ENCODE data around the gene USP47.

The USP47 gene

DNA sequence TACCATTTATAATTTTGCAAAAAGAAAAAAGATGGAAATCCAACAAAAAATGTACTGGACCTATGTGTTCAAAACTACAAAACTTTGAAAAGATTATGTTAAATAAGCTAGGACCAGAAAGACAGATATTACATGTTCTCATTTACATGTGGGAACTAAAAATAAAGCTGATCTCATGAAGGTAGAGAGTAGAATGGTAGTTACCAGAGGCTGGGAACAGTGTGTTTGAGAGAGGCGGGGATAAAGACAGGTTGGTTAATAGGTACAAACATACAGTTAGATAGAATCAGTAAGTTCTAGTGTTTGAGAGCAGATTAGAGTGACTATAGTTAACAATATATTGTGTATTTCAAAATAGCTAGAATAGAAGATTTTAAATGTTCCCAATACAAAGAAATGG is 71.6 kb downstream of the USP47 start:
- Histone ChIP-seq H3K27ac (ENCODE audit: extremely low read depth, low read depth, low read length) (no peak overlapping the region), H3K4me1 (ENCODE audit: control insufficient read depth, insufficient read depth, low read length) (no peaks in the 10 kb centered on the region), H3K4me3 (ENCODE audit: low read depth, low read length) (no peak overlapping the region), H3K36me3 (ENCODE audit: control insufficient read depth in 2 of 2, insufficient read depth in 1 of 2, low read length in 2 of 2) (peaks cover 0 to 19% of the 10 kb centered on the region in 2 experiments; a peak in 1 of 3 replicates), H3K9me3 (ENCODE audit: control insufficient read depth, insufficient read depth, low read depth, low read length) (no peaks in the 10 kb centered on the region)
- TF ChIP-seq ZNF701 (tag by site-specific recombination; IDR thresholded peaks at IDR 0.05), result no peak
- no peak for TF ChIP-seq ZNF791 (tag by site-specific recombination; IDR thresholded peaks at IDR 0.05)
- TF ChIP-seq ZFHX2 (tag by site-specific recombination; conservative IDR thresholded peaks at IDR 0.05), result no peak
- TF ChIP-seq ZNF146 (tag by site-specific recombination; IDR thresholded peaks at IDR 0.05), result no peak
- TF ChIP-seq ZNF544 (tag by site-specific recombination; IDR thresholded peaks at IDR 0.05), result no peak
- TF ChIP-seq ZNF175 (tag by site-specific recombination; IDR thresholded peaks at IDR 0.05), result no peak
- TF ChIP-seq ZNF24 (tag by site-specific recombination; IDR thresholded peaks at IDR 0.05), result no peak
- TF ChIP-seq, protein P1, sequence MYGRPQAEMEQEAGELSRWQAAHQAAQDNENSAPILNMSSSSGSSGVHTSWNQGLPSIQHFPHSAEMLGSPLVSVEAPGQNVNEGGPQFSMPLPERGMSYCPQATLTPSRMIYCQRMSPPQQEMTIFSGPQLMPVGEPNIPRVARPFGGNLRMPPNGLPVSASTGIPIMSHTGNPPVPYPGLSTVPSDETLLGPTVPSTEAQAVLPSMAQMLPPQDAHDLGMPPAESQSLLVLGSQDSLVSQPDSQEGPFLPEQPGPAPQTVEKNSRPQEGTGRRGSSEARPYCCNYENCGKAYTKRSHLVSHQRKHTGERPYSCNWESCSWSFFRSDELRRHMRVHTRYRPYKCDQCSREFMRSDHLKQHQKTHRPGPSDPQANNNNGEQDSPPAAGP (tag by site-specific recombination; IDR thresholded peaks at IDR 0.05), result no peak
- POLR2A ChIA-PET, result no interaction called here
- CTCF ChIA-PET, result interaction anchor here (0.5 to 1.1 kb wide), 3 partner anchors 14 to 131 kb away, joined by 3 to 5 read pairs (median 4); no protein-coding TSS in a partner anchor

DNA sequence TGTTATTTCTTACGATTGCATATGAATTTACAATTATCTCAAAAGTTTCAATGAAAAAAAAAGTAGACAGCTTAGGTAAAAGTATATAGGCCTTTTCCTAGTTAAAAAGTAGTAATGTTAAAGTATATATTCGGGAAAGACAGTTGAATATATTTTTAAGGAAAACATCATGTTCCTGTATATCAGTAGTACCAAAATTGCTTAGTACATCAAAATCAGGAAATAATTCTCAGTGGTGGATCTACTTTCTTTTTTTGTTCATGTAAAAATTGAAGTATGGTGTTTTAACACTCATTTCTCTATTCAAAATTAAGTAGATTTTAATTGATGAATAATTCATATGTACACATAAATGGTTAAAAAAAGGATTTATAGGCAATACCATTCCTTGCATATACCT is 73.9 kb downstream of the USP47 start:
- CTCF ChIA-PET, result interaction anchor here (0.7 kb wide), 1 partner anchor 47 kb away, joined by 3 read pairs; no protein-coding TSS in a partner anchor
- Histone ChIP-seq H3K27ac (ENCODE audit: extremely low read depth, low read depth, low read length) (no peak overlapping the region), H3K36me3 (ENCODE audit: control insufficient read depth in 2 of 2, insufficient read depth in 1 of 2, low read length in 2 of 2) (peaks cover 0 to 15% of the 10 kb centered on the region in 2 experiments; a peak in 2 of 3 replicates), H3K9me3 (ENCODE audit: control insufficient read depth, insufficient read depth, low read depth, low read length) (no peaks in the 10 kb centered on the region), H3K4me3 (ENCODE audit: low read depth, low read length) (no peak overlapping the region), H3K4me1 (ENCODE audit: control insufficient read depth, insufficient read depth, low read length) (no peaks in the 10 kb centered on the region)
- POLR2A ChIA-PET, result no interaction called here
- TF ChIP-seq, protein P2, sequence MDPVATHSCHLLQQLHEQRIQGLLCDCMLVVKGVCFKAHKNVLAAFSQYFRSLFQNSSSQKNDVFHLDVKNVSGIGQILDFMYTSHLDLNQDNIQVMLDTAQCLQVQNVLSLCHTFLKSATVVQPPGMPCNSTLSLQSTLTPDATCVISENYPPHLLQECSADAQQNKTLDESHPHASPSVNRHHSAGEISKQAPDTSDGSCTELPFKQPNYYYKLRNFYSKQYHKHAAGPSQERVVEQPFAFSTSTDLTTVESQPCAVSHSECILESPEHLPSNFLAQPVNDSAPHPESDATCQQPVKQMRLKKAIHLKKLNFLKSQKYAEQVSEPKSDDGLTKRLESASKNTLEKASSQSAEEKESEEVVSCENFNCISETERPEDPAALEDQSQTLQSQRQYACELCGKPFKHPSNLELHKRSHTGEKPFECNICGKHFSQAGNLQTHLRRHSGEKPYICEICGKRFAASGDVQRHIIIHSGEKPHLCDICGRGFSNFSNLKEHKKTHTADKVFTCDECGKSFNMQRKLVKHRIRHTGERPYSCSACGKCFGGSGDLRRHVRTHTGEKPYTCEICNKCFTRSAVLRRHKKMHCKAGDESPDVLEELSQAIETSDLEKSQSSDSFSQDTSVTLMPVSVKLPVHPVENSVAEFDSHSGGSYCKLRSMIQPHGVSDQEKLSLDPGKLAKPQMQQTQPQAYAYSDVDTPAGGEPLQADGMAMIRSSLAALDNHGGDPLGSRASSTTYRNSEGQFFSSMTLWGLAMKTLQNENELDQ (tag by site-specific recombination; IDR thresholded peaks at IDR 0.05; ENCODE audit: low read depth), result no peak
- TF ChIP-seq, protein P3, sequence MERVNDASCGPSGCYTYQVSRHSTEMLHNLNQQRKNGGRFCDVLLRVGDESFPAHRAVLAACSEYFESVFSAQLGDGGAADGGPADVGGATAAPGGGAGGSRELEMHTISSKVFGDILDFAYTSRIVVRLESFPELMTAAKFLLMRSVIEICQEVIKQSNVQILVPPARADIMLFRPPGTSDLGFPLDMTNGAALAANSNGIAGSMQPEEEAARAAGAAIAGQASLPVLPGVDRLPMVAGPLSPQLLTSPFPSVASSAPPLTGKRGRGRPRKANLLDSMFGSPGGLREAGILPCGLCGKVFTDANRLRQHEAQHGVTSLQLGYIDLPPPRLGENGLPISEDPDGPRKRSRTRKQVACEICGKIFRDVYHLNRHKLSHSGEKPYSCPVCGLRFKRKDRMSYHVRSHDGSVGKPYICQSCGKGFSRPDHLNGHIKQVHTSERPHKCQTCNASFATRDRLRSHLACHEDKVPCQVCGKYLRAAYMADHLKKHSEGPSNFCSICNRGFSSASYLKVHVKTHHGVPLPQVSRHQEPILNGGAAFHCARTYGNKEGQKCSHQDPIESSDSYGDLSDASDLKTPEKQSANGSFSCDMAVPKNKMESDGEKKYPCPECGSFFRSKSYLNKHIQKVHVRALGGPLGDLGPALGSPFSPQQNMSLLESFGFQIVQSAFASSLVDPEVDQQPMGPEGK (tag by site-specific recombination; IDR thresholded peaks at IDR 0.05), result no peak
- TF ChIP-seq, protein P4, sequence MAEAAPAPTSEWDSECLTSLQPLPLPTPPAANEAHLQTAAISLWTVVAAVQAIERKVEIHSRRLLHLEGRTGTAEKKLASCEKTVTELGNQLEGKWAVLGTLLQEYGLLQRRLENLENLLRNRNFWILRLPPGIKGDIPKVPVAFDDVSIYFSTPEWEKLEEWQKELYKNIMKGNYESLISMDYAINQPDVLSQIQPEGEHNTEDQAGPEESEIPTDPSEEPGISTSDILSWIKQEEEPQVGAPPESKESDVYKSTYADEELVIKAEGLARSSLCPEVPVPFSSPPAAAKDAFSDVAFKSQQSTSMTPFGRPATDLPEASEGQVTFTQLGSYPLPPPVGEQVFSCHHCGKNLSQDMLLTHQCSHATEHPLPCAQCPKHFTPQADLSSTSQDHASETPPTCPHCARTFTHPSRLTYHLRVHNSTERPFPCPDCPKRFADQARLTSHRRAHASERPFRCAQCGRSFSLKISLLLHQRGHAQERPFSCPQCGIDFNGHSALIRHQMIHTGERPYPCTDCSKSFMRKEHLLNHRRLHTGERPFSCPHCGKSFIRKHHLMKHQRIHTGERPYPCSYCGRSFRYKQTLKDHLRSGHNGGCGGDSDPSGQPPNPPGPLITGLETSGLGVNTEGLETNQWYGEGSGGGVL (tag by site-specific recombination; IDR thresholded peaks at IDR 0.05), result no peak
- TF ChIP-seq ZNF37A (tag by site-specific recombination; IDR thresholded peaks at IDR 0.05), result no peak
- TF ChIP-seq, protein P5, sequence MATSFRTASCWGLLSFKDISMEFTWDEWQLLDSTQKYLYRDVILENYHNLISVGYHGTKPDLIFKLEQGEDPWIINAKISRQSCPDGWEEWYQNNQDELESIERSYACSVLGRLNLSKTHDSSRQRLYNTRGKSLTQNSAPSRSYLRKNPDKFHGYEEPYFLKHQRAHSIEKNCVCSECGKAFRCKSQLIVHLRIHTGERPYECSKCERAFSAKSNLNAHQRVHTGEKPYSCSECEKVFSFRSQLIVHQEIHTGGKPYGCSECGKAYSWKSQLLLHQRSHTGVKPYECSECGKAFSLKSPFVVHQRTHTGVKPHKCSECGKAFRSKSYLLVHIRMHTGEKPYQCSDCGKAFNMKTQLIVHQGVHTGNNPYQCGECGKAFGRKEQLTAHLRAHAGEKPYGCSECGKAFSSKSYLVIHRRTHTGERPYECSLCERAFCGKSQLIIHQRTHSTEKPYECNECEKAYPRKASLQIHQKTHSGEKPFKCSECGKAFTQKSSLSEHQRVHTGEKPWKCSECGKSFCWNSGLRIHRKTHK (tag by site-specific recombination; IDR thresholded peaks at IDR 0.05), result no peak
- TF ChIP-seq ZNF473 (tag by site-specific recombination; IDR thresholded peaks at IDR 0.05), result no peak
- TF ChIP-seq WT1 (tag by site-specific recombination; IDR thresholded peaks at IDR 0.05), result no peak
- TF ChIP-seq, protein P6, sequence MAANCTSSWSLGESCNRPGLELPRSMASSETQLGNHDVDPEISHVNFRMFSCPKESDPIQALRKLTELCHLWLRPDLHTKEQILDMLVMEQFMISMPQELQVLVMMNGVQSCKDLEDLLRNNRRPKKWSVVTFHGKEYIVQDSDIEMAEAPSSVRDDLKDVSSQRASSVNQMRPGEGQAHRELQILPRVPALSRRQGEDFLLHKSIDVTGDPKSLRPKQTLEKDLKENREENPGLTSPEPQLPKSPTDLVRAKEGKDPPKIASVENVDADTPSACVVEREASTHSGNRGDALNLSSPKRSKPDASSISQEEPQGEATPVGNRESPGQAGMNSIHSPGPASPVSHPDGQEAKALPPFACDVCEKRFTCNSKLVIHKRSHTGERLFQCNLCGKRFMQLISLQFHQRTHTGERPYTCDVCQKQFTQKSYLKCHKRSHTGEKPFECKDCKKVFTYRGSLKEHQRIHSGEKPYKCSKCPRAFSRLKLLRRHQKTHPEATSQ (tag by site-specific recombination; IDR thresholded peaks at IDR 0.05), result no peak
- no peak for TF ChIP-seq ZFHX2 (tag by site-specific recombination; conservative IDR thresholded peaks at IDR 0.05)
- TF ChIP-seq MEIS1 (CRISPR knock-in tag; IDR thresholded peaks at IDR 0.05; ENCODE audit: borderline replicate concordance), result no peak
- no peak for TF ChIP-seq FEZF1 (tag by site-specific recombination; IDR thresholded peaks at IDR 0.05)
- no peak for TF ChIP-seq ZNF777 (tag by site-specific recombination; IDR thresholded peaks at IDR 0.05; ENCODE audit: borderline replicate concordance)
- no peak for TF ChIP-seq ZNF561 (tag by site-specific recombination; IDR thresholded peaks at IDR 0.05; ENCODE audit: borderline replicate concordance)
- TF ChIP-seq ZNF624 (tag by site-specific recombination; IDR thresholded peaks at IDR 0.05), result no peak
- no peak for TF ChIP-seq ZNF791 (tag by site-specific recombination; IDR thresholded peaks at IDR 0.05)
- TF ChIP-seq ZNF600 (tag by site-specific recombination; IDR thresholded peaks at IDR 0.05), result no peak
- no peak for TF ChIP-seq ZNF423 (tag by site-specific recombination; IDR thresholded peaks at IDR 0.05)
- TF ChIP-seq ZNF48 (tag by site-specific recombination; IDR thresholded peaks at IDR 0.05), result no peak
- no peak for TF ChIP-seq ZNF302 (tag by site-specific recombination; IDR thresholded peaks at IDR 0.05; ENCODE audit: low read depth)

Measured in HEK293 (cell line).